Middle frontal gyrus (tissue), 1 donor: Measurements from ENCODE around the gene PPTC7.
"Not testable (repeated sequence)": the region's sequence is repeated elsewhere in the genome, so short reads cannot be mapped to it uniquely, and the experiment has no call there.

ENCODE experiments used
- DNase-seq: peaks from one replicate; pipeline ENCODE4 v3.0.0-alpha.2; 2015; ENCODE audit warnings: low spot score; ENCODE audit errors: extremely low spot score

Gene PPTC7

DNA sequence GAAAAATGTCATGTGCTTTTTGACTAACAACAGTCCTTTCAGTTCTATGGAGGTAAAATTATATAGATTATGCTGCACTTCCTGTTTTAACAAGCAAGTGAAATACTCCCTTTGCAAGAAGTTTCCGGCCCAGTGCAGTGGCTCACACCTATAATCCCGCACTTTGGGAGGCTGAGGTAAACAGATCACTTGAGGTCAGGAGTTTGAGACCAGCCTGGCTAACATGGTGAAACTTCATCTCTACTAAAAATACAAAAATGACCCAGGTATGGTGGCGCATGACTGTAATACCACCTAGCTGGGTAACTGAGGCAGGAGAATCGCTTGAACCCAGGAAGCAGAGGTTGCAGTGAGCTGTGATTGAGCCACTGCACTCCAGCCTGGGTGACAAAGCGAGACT, 20.7 kb downstream of the PPTC7 start:
- not testable (repeated sequence) for DNase-seq

GRCh38 chr12:110561471-110562201, 21.5 kb downstream of the PPTC7 start:
- DNase-seq, result no peak

DNA sequence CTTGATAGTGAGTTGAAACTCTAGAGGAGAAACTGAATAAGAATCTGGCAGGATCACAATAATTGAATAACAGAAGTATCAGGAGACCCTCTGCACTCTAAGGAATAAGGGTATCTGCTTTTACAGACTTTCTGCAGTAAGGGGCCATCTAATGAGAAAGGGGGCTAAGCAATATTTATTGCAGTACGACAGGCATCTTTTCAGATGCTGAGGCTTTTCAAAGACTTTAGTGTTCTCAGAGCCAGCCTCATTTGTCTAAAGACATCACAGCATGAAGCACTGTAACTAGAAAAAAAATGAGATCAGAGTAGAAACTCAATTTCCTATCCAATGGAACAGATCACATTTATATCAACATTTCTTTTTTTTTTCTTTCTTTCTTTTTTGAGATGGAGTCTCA, 22.2 kb downstream of the PPTC7 start:
- no peak for DNase-seq

- DNase-seq, result no peak
Measured at GRCh38 chr12:110560048-110560447, 23.1 kb downstream of the PPTC7 start.

DNA sequence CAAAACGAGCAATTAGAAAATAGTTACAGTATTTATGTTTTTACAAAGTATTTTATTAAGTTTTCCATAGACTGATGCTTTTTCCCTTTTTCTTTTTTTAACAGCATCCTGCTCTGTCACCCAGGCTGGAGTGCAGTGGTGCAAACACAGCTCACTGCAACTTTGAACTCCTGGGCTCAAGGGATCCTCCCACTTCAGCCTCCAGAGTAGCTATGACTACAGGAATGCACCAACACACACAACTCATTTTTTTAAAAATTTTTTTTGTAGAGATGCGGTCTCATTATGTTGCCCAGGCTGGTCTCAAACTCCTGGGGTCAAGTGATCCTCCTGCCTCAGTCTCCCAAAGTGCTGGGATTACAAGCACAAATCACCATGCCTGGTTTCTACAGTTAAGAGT, 24.2 kb downstream of the PPTC7 start:
- not testable (repeated sequence) for DNase-seq

- DNase-seq, result no peak
Measured at GRCh38 chr12:110557300-110557699, 25.8 kb downstream of the PPTC7 start.

GRCh38 chr12:110556705-110557104, 26.4 kb downstream of the PPTC7 start:
- DNase-seq, result no peak

DNA sequence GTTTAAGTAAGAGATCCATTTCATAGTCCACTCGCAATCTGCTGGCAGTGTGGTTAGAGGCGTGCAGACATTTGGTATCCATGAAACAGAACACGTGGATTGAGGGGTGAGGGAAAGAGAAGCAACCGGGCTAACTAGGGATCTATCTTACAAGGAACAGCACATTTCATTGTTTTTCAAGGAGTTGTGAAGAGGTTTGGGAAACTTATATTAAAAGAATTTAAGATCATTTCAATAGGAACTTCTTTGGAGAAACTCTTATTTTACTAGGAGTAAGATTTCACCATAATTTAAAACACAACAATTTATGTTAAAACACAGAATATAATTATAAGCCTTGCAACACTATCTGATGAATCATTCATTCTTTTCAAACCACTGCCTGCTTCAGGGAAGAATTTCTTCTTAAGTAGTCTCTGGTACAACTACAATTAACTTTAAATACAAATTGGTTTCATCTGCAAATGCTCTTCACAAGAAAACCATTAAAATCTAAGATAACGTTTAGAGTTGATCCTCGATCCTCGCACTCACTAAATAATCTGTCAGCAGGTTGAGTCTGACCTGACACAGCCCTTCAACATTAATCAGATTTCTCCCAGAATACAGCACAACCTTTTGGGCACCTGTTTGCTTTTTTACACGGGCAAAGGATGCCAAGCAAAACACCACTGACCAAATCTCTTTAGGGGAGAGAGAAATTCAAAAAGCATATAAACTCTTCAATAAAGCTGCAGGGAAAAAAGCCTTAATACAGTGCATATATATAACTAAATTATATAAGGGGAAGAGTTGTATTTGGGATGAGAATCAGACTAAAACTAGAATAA, 27.3 kb downstream of the PPTC7 start:
- no peak for DNase-seq

DNA sequence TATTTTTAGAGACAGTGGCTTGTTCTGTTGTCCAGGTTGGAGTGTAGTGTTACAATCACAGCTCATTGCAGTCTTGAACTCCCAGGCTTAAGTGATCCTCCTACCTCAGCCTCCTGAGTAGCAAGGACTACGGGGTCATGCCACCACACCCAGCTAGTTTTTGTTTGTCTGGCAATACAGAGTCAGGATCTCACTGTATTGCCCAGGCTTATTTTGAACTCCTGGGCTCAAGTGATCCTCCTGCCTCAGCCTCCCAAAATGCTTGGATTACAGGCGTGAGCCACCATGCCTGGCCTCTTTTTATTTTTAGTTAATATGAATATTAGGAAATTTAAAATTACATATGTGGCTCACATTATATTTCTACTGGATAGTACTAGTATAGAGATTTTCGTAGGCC, 28.9 kb downstream of the PPTC7 start:
- no peak for DNase-seq

- no peak for DNase-seq
Measured at GRCh38 chr12:110550981-110551380, 32.1 kb downstream of the PPTC7 start.

DNA sequence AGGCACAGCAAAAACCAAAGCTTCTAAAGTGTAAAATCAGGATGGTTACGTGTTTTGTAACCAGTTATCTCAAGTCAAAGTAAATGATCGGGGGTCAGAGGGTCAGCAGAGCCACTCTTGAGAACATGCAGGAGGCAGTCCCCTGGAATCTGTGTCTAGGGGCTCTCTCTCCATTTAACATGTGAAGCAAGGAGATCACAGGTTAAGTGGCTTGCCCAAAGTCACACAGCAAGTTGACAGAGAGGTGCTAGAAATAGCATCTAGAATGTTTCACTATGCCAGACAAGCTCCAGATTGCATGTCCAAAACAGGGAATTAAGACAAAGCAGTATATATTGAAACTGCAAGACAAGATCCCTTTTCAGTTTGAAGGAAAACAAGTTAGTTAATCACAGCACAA, 33.4 kb downstream of the PPTC7 start:
- DNase-seq, result no peak

GRCh38 chr12:110548678-110549077, 34.4 kb downstream of the PPTC7 start:
- no peak for DNase-seq

GRCh38 chr12:110547090-110547489, 36.0 kb downstream of the PPTC7 start:
- DNase-seq, result no peak

DNA sequence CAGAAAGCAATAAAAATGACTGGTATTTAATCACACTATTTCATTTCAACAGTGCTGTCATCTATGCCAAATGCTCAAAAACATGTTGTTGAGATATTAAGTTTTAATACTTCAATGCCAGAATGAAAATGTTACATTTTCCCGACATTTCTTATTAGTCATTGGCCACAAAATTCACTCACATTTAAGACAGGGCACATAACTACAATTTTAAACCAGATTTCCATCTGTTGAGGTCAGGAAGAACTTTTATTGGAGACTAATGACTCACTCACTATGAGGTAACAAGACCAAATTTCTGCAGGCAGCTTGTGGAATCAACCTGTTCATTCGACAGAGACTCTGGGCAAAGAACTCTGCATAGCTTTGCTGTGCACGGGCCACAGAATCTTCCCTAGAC, 36.8 kb downstream of the PPTC7 start:
- DNase-seq, result no peak

DNA sequence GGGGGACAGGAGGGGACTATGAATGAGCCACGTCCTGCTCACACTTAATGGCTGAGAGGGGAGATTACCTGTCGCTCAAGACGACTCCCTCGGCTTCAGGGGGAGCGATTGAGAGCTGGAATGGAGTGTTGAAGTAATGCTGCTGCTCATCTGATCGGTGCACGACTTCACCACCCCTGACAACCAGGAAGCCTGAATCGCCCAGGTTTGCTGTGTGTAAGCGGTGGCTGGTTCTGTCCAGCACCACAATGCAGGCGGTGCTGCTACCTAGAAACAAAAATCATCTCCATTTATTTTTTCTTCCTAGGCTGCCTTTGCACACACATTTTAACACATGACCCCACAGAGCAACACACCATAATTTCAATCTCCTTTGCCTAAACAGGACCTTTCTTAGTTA, 37.3 kb downstream of the PPTC7 start:
- DNase-seq, result no peak

DNA sequence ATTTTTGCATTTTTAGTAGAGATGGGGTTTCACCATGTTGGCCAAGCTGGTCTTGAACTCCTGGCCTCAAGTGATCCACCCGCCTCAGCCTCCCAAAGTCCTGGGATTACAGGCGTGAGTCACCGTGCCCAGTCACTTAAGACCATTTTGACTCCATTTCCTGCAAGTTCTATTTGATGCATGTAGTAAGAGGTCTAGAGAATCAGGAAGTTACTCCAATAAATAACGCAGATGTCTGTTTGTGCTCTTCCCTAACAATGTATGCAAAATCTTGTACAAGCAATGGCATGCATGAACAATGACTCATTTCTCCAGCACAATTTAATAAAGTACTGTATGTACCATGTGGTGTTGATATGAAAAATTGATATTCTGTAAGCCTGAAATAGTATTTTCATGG, 37.9 kb downstream of the PPTC7 start:
- DNase-seq, result not testable (repeated sequence)

DNA sequence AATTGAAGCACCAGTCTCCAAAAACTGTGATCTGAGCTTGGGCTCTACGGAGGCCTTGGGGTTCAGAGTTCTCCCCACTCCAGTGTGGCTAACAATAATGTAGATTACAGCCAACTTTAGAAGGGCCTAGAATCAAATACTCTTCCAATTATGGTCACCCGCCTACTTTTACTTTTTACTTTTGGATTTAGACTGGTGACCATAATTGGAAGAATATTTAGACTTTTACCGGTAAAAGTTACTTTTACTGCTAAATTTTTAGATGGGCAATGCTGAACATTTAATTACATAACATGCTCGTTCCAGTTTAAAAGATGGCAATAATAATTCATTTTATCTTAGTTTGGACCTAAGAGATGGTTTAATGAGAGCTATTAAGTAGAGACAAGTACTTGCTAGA, 39.2 kb downstream of the PPTC7 start:
- DNase-seq, result no peak

- no peak for DNase-seq
Measured at GRCh38 chr12:110543252-110543959, 39.7 kb downstream of the PPTC7 start.

- DNase-seq, result no peak
Measured at GRCh38 chr12:110540048-110540447, 43.1 kb downstream of the PPTC7 start.

DNA sequence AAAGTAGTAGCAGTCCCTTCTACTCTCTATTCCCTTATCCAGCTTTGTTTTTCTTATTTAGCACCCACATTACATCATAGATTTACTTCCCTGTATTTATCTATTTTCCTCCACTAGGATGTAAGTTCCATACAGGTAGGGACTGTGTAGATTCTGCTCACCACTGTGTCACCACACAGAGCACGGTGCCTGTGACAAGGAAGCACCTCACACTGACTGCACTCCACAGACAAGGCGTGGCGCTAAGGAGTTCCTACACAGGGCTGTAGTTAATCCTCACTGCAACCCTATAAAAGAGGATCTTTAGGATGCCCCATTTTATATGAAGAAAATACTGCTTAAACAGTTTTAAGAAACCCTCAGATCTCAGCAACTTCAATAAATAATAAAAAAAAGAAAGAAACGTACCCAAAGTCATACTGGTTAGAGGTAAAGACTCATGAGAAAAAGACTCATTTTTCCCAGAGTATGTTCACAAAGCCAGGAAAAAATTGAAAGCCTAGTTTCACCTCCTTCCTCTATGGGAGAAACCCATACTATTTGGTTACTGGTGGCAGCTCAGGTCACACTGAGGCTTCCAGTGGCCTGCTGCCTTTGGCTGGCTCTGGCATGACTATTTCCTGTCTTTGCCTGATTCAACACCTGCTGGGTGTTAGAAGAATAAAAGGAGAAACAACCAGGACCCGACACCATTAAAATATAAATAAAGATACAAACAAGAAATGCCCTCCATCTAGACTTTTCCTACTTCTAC, 44.1 kb downstream of the PPTC7 start:
- DNase-seq, result no peak

DNA sequence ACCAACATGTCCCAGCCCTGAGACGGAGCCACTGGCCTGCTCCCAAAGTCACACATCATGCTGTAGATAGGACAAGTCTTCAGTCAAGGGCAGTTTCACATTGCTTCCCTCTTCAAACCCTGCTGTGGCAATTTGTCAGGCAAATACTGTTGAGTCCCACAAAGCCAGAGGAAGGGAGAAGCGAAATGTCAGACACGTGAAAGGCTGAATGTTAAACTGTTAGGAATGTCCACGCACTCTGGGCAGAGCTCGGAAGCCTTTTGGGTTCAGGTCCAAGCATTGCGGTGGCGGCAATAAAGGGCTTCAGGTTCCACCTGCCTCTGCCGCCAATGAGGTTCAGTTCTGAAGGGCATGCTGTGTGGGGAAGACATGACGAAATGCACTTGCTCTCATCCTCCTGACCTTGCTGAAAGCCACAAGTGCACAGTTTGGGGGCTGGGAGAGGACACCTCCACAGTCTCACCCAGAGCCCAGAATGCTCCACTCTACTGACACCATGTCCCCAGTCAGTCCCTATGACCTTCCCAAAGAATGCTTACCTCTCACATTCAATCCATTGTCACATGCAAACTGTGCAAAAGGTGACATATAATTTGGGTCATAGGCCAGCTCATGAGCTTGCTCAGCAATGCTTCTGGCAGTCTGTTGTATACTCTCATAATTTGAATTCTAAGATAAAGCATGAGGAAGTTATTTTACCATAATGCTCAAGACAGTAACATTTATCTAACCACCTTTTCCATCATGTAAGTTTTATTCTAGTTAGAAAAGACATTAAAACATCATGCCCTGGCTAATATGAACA, 45.3 kb downstream of the PPTC7 start:
- no peak for DNase-seq
